Measurements from ENCODE around the gene BAHCC1.

GRCh38 chr17:81478119-81478518, 82.9 kb downstream of the BAHCC1 start:
- no peak for TF ChIP-seq POU6F1 (CRISPR knock-in tag; IDR thresholded peaks at IDR 0.05; ENCODE audit: borderline replicate concordance, low read depth)
- no peak for TF ChIP-seq PPARA (CRISPR knock-in tag; IDR thresholded peaks at IDR 0.05; ENCODE audit: borderline replicate concordance)
- TF ChIP-seq BACH2 (CRISPR knock-in tag; IDR thresholded peaks at IDR 0.05; ENCODE audit: borderline replicate concordance), result no peak
- TF ChIP-seq CSRNP3 (CRISPR knock-in tag; IDR thresholded peaks at IDR 0.05), result no peak
- no peak for TF ChIP-seq PATZ1 (CRISPR knock-in tag; IDR thresholded peaks at IDR 0.05; ENCODE audit: borderline replicate concordance)
- TF ChIP-seq RARB (CRISPR knock-in tag; IDR thresholded peaks at IDR 0.05), result no peak
- no peak for TF ChIP-seq ESRRG (CRISPR knock-in tag; IDR thresholded peaks at IDR 0.05)
- no peak for TF ChIP-seq OSR1 (CRISPR knock-in tag; IDR thresholded peaks at IDR 0.05)
- TF ChIP-seq CREB5 (CRISPR knock-in tag; IDR thresholded peaks at IDR 0.05; ENCODE audit: low read depth), result no peak
- no peak for TF ChIP-seq ZFP3 (CRISPR knock-in tag; IDR thresholded peaks at IDR 0.05)
- TF ChIP-seq ZNF8 (CRISPR knock-in tag; IDR thresholded peaks at IDR 0.05), result no peak

All from SK-N-SH treated with all-trans-retinoic acid at 6 μM for 48 hours (cell line).